ENCODE data around the gene GALNT2. TPM values are rescaled to one million over a fixed set of nuclear protein-coding genes. Genes with fewer than 3 reads are reported as not detected.

The GALNT2 gene
- total RNA-seq, 1 experiment from 2014 or later, result 62.2 TPM

- intact Hi-C loops (cut with micrococcal nuclease; ENCODE audit: unreplicated experiment), result no loop called here
- Histone ChIP-seq H3K9me3 (no peaks in the 10 kb centered on the region), H3K4me3 (ENCODE audit: low read depth, low read length) (no peak overlapping the region), H3K4me1 (no peaks in the 10 kb centered on the region), H3K36me3 (ENCODE audit: control insufficient read depth, insufficient read depth, low read length) (no peaks in the 10 kb centered on the region; the same call in 1 of the 2 replicates), H3K27me3 (replicated peaks; ENCODE audit: control insufficient read depth, insufficient read depth, low read length) (no peaks in the 10 kb centered on the region)
- BruUV-seq (replicated peaks), result no TSS peak
- no peak for TF ChIP-seq CTCF (IDR thresholded peaks at IDR 0.05; ENCODE audit: insufficient read depth in 1 of 2, low read depth in 1 of 2, low read length in 1 of 2, severe bottlenecking in 1 of 2, unreplicated experiment in 1 of 2)
- ChIA-PET POLR2A (no interaction called here), CTCF (no interaction called here)
- H3K27ac Mint-ChIP-seq (ENCODE audit: unreplicated experiment), result no peak overlapping the region
- H3K4me1 Mint-ChIP-seq (ENCODE audit: low read depth, unreplicated experiment), result no peaks in the 10 kb centered on the region
- no peaks in the 10 kb centered on the region for H3K36me3 Mint-ChIP-seq (ENCODE audit: insufficient read depth, unreplicated experiment)
- DNase-seq, result no peak
- no peak overlapping the region for H3K4me3 Mint-ChIP-seq (ENCODE audit: unreplicated experiment)
- no peaks in the 10 kb centered on the region for H3K27me3 Mint-ChIP-seq (ENCODE audit: insufficient read depth, unreplicated experiment)
- no peaks in the 10 kb centered on the region for H3K9me3 Mint-ChIP-seq (ENCODE audit: unreplicated experiment)
Measured at GRCh38 chr1:230147253-230148125, 80.5 kb downstream of the GALNT2 start.

- H3K36me3 Mint-ChIP-seq (ENCODE audit: insufficient read depth, unreplicated experiment), result no peaks in the 10 kb centered on the region
- no peaks in the 10 kb centered on the region for H3K27me3 Mint-ChIP-seq (ENCODE audit: insufficient read depth, unreplicated experiment)
- no peaks in the 10 kb centered on the region; the same call in 1 of the 2 replicates for H3K36me3 ChIP-seq (ENCODE audit: control insufficient read depth, insufficient read depth, low read length)
- CTCF ChIA-PET, result no interaction called here
- no peaks in the 10 kb centered on the region for H3K9me3 ChIP-seq
- no peaks in the 10 kb centered on the region for H3K9me3 Mint-ChIP-seq (ENCODE audit: unreplicated experiment)
- H3K4me1 ChIP-seq, result no peaks in the 10 kb centered on the region
- H3K4me1 Mint-ChIP-seq (ENCODE audit: low read depth, unreplicated experiment), result no peaks in the 10 kb centered on the region
- POLR2A ChIA-PET, result no interaction called here
- no TSS peak for BruUV-seq (replicated peaks)
- H3K4me3 ChIP-seq (ENCODE audit: low read depth, low read length), result no peak overlapping the region
- no peak for DNase-seq
- no peak overlapping the region for H3K4me3 Mint-ChIP-seq (ENCODE audit: unreplicated experiment)
- intact Hi-C loops (cut with micrococcal nuclease; ENCODE audit: unreplicated experiment), result no loop called here
- no peak for TF ChIP-seq CTCF (IDR thresholded peaks at IDR 0.05; ENCODE audit: insufficient read depth in 1 of 2, low read depth in 1 of 2, low read length in 1 of 2, severe bottlenecking in 1 of 2, unreplicated experiment in 1 of 2)
- H3K27me3 ChIP-seq (replicated peaks; ENCODE audit: control insufficient read depth, insufficient read depth, low read length), result no peaks in the 10 kb centered on the region
- H3K27ac Mint-ChIP-seq (ENCODE audit: unreplicated experiment), result no peak overlapping the region
Measured at GRCh38 chr1:230148126-230148652, 81.2 kb downstream of the GALNT2 start.

- H3K27me3 Mint-ChIP-seq (ENCODE audit: insufficient read depth, unreplicated experiment), result no peaks in the 10 kb centered on the region
- H3K4me3 Mint-ChIP-seq (ENCODE audit: unreplicated experiment), result no peak overlapping the region
- no peaks in the 10 kb centered on the region for H3K27me3 ChIP-seq (replicated peaks; ENCODE audit: control insufficient read depth, insufficient read depth, low read length)
- no peaks in the 10 kb centered on the region for H3K9me3 ChIP-seq
- intact Hi-C loops (cut with micrococcal nuclease; ENCODE audit: unreplicated experiment), result no loop called here
- POLR2A ChIA-PET, result no interaction called here
- CTCF ChIA-PET, result no interaction called here
- H3K4me1 ChIP-seq, result no peaks in the 10 kb centered on the region
- no peaks in the 10 kb centered on the region; the same call in 1 of the 2 replicates for H3K36me3 ChIP-seq (ENCODE audit: control insufficient read depth, insufficient read depth, low read length)
- no peak for DNase-seq
- no peak overlapping the region for H3K27ac Mint-ChIP-seq (ENCODE audit: unreplicated experiment)
- no peak overlapping the region for H3K4me3 ChIP-seq (ENCODE audit: low read depth, low read length)
- no TSS peak for BruUV-seq (replicated peaks)
- no peaks in the 10 kb centered on the region for H3K4me1 Mint-ChIP-seq (ENCODE audit: low read depth, unreplicated experiment)
- no peaks in the 10 kb centered on the region for H3K36me3 Mint-ChIP-seq (ENCODE audit: insufficient read depth, unreplicated experiment)
- no peaks in the 10 kb centered on the region for H3K9me3 Mint-ChIP-seq (ENCODE audit: unreplicated experiment)
- TF ChIP-seq CTCF (IDR thresholded peaks at IDR 0.05; ENCODE audit: insufficient read depth in 1 of 2, low read depth in 1 of 2, low read length in 1 of 2, severe bottlenecking in 1 of 2, unreplicated experiment in 1 of 2), result no peak
Measured at GRCh38 chr1:230148768-230149469, 81.9 kb downstream of the GALNT2 start.
